Fibroblast of skin of right quadriceps (primary cell): Measurements from ENCODE around the gene NAALADL2.
A peak's percentile ranks its signal among the peaks of the same experiment; 100 is the strongest.
"Not testable (repeated sequence)": the region's sequence is repeated elsewhere in the genome, so short reads cannot be mapped to it uniquely, and the experiment has no call there.

Experiments used
- DNase-seq: peaks from one replicate; pipeline ENCODE4 v3.0.0-alpha.2; 2013

NAALADL2 gene

GRCh38 chr3:175149675-175150074, 290.5 kb downstream of the NAALADL2 start:
- peak; percentile 7 for DNase-seq

- no peak for DNase-seq
These were observed 291.8 kb downstream of the NAALADL2 start for GRCh38 chr3:175150812-175151401.

- DNase-seq, result no peak
These were observed 294.5 kb downstream of the NAALADL2 start for GRCh38 chr3:175153595-175153994.

GRCh38 chr3:175155172-175155571, 296.0 kb downstream of the NAALADL2 start:
- DNase-seq, result no peak

- no peak for DNase-seq
These were observed 300.1 kb downstream of the NAALADL2 start for GRCh38 chr3:175159202-175159601.

- DNase-seq, result no peak
These were observed 302.2 kb downstream of the NAALADL2 start for GRCh38 chr3:175161291-175161690.

- DNase-seq, result no peak
These were observed 304.6 kb downstream of the NAALADL2 start for GRCh38 chr3:175163686-175164085.

GRCh38 chr3:175173117-175173516, 314.0 kb downstream of the NAALADL2 start:
- DNase-seq, result not testable (repeated sequence)

GRCh38 chr3:175176556-175176955, 317.4 kb downstream of the NAALADL2 start:
- DNase-seq, result no peak

GRCh38 chr3:175179055-175179454, 319.9 kb downstream of the NAALADL2 start:
- DNase-seq, result no peak

GRCh38 chr3:175184392-175184791, 325.3 kb downstream of the NAALADL2 start:
- DNase-seq, result no peak

- DNase-seq, result no peak
These were observed 326.8 kb downstream of the NAALADL2 start for GRCh38 chr3:175185903-175186302.

GRCh38 chr3:175186511-175186910, 327.4 kb downstream of the NAALADL2 start:
- DNase-seq, result no peak

GRCh38 chr3:175187586-175187985, 328.5 kb downstream of the NAALADL2 start:
- DNase-seq, result peak; percentile 27

GRCh38 chr3:175192536-175192935, 333.4 kb downstream of the NAALADL2 start:
- DNase-seq, result no peak

- DNase-seq, result peak; percentile 60
These were observed 334.8 kb downstream of the NAALADL2 start for GRCh38 chr3:175193815-175194518.

- no peak for DNase-seq
These were observed 340.1 kb downstream of the NAALADL2 start for GRCh38 chr3:175198991-175199783.

GRCh38 chr3:175199961-175200360, 340.8 kb downstream of the NAALADL2 start:
- DNase-seq, result peak; percentile 32

- DNase-seq, result peak; percentile 25
These were observed 341.4 kb downstream of the NAALADL2 start for GRCh38 chr3:175200391-175201095.

- no peak for DNase-seq
These were observed 348.2 kb downstream of the NAALADL2 start for GRCh38 chr3:175207361-175207760.

- DNase-seq, result no peak
These were observed 349.2 kb downstream of the NAALADL2 start for GRCh38 chr3:175208326-175208725.

GRCh38 chr3:175211466-175211865, 352.3 kb downstream of the NAALADL2 start:
- DNase-seq, result no peak

- peak; percentile 42 for DNase-seq
These were observed 353.8 kb downstream of the NAALADL2 start for GRCh38 chr3:175212896-175213295.
